Measurements from ENCODE around the gene RAX2. TPM values are rescaled to one million over a fixed set of nuclear protein-coding genes. Genes with fewer than 3 reads are reported as not detected.
"Not testable (repeated sequence)": the region's sequence is repeated elsewhere in the genome, so short reads cannot be mapped to it uniquely, and the experiment has no call there.

RAX2 gene
- total RNA-seq, 2 donors from 2014 or later = not detected

GRCh38 chr19:3816566-3817218, 44.7 kb upstream of the RAX2 start:
- TF ChIP-seq, protein P1, sequence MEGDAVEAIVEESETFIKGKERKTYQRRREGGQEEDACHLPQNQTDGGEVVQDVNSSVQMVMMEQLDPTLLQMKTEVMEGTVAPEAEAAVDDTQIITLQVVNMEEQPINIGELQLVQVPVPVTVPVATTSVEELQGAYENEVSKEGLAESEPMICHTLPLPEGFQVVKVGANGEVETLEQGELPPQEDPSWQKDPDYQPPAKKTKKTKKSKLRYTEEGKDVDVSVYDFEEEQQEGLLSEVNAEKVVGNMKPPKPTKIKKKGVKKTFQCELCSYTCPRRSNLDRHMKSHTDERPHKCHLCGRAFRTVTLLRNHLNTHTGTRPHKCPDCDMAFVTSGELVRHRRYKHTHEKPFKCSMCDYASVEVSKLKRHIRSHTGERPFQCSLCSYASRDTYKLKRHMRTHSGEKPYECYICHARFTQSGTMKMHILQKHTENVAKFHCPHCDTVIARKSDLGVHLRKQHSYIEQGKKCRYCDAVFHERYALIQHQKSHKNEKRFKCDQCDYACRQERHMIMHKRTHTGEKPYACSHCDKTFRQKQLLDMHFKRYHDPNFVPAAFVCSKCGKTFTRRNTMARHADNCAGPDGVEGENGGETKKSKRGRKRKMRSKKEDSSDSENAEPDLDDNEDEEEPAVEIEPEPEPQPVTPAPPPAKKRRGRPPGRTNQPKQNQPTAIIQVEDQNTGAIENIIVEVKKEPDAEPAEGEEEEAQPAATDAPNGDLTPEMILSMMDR (IDR thresholded peaks at IDR 0.05) = no peak
- no peaks in the 10 kb centered on the region for H3K27me3 ChIP-seq
- H3K4me3 ChIP-seq = no peak overlapping the region
- no peak for DNase-seq (ENCODE audit: low spot score)
- H3K4me1 ChIP-seq = peaks cover 0 to 11% of the 10 kb centered on the region in 2 donors
- no peak overlapping the region for H3K27ac ChIP-seq
- H3K36me3 ChIP-seq = no peaks in the 10 kb centered on the region
- no peaks in the 10 kb centered on the region for H3K9me3 ChIP-seq

GRCh38 chr19:3816148-3816547, 44.1 kb upstream of the RAX2 start:
- not testable (repeated sequence) for H3K4me3 ChIP-seq; H3K9me3 ChIP-seq; H3K36me3 ChIP-seq; H3K27ac ChIP-seq; DNase-seq (ENCODE audit: low spot score); H3K27me3 ChIP-seq
- peaks cover 0 to 11% of the 10 kb centered on the region in 2 donors for H3K4me1 ChIP-seq

GRCh38 chr19:3814648-3815047, 42.6 kb upstream of the RAX2 start:
- no peak for DNase-seq (ENCODE audit: low spot score)
- TF ChIP-seq, protein P1 (IDR thresholded peaks at IDR 0.05) = no peak

GRCh38 chr19:3813473-3814392, 41.7 kb upstream of the RAX2 start:
- Histone ChIP-seq H3K27me3 (no peaks in the 10 kb centered on the region), H3K4me1 (peaks cover 0 to 11% of the 10 kb centered on the region in 2 donors), H3K27ac (peak overlapping the region in 1 of 2 donors; percentile 10), H3K36me3 (no peaks in the 10 kb centered on the region), H3K9me3 (no peaks in the 10 kb centered on the region), H3K4me3 (no peak overlapping the region)
- DNase-seq (ENCODE audit: low spot score) = no peak
- TF ChIP-seq, protein P1 (IDR thresholded peaks at IDR 0.05) = no peak

More at GRCh38 chr19:3814648-3815047, 42.6 kb upstream of the RAX2 start:
- no peaks in the 10 kb centered on the region for H3K36me3 ChIP-seq
- no peak overlapping the region for H3K4me3 ChIP-seq
- no peak overlapping the region for H3K27ac ChIP-seq
- no peaks in the 10 kb centered on the region for H3K27me3 ChIP-seq
- H3K9me3 ChIP-seq = no peaks in the 10 kb centered on the region
- H3K4me1 ChIP-seq = peaks cover 0 to 11% of the 10 kb centered on the region in 2 donors

- DNase-seq (ENCODE audit: low spot score) = no peak
- H3K9me3 ChIP-seq = no peaks in the 10 kb centered on the region
- no peaks in the 10 kb centered on the region for H3K36me3 ChIP-seq
- TF ChIP-seq, protein P1 (IDR thresholded peaks at IDR 0.05) = no peak
- H3K4me3 ChIP-seq = no peak overlapping the region
- peaks cover 0 to 11% of the 10 kb centered on the region in 2 donors for H3K4me1 ChIP-seq
- no peak overlapping the region for H3K27ac ChIP-seq
- no peaks in the 10 kb centered on the region for H3K27me3 ChIP-seq
These were observed 38.8 kb upstream of the RAX2 start for GRCh38 chr19:3810708-3811355.

Data from right atrium auricular region (tissue), 2 donors.